Naive thymus-derived CD8-positive, alpha-beta T cell (primary cell): ENCODE data around the gene PRPH2. TPM values are rescaled to one million over a fixed set of nuclear protein-coding genes. Genes with fewer than 3 reads are reported as not detected.

Source experiments
- ATAC-seq, 2 donors: fragments of 150-1000 bp; cut with Tn5 transposase in 1 of 2; sonication (Bioruptor Pico), chemical (Tn5 transposase) in 1 of 2; 1 replicate in 1 of 2; 2 replicates in 1 of 2; pipeline ENCODE4 v1.10.0; 2021; ENCODE audit warnings: mild to moderate bottlenecking in 2 of 2, moderate library complexity in 2 of 2
- POLR2A ChIA-PET: fragments of 350-600 bp; sonication (Branson Sonifier 250); formaldehyde crosslinking; loops from one replicate; lab custom pipeline; 2021; ENCODE audit warnings: antibody characterized with exemption; lab: Charles Lee
- DNase-seq, 10 donors: peaks; one replicate each; pipeline versions ENCODE4 v3.0.0 to v3.0.0-alpha.2; 2020 to 2022
- H3K27ac Mint-ChIP-seq, 10 donors: one replicate each; pipeline ENCODE4 v1.8.0; 2020 to 2022; ENCODE audit warnings: mild to moderate bottlenecking in 10 of 10, mixed read lengths in 10 of 10, moderate library complexity in 4 of 10, inconsistent platforms in 1 of 10
- H3K27me3 Mint-ChIP-seq, 5 donors: one replicate each; pipeline ENCODE4 v1.8.0; 2021 to 2022; ENCODE audit warnings: mixed read lengths in 5 of 5
- H3K36me3 Mint-ChIP-seq, 3 donors: one replicate each; pipeline ENCODE4 v1.8.0; 2020 to 2022; ENCODE audit warnings: mixed read lengths in 3 of 3, mild to moderate bottlenecking in 2 of 3, inconsistent platforms in 1 of 3
- H3K4me1 Mint-ChIP-seq, 4 donors: one replicate each; pipeline ENCODE4 v1.8.0; 2021 to 2022; ENCODE audit warnings: mixed read lengths in 4 of 4
- H3K4me3 Mint-ChIP-seq, 10 donors: one replicate each; pipeline ENCODE4 v1.8.0; 2020 to 2022; ENCODE audit warnings: mild to moderate bottlenecking in 10 of 10, mixed read lengths in 10 of 10, moderate library complexity in 6 of 10, inconsistent platforms in 1 of 10
- H3K9me3 Mint-ChIP-seq, 9 donors: one replicate each; pipeline ENCODE4 v1.8.0; 2020 to 2022; ENCODE audit warnings: mixed read lengths in 9 of 9, mild to moderate bottlenecking in 3 of 9, inconsistent platforms in 1 of 9, moderate library complexity in 1 of 9
- polyA plus RNA-seq, 3 donors: library from polyadenylated mRNA; unstranded; fragments of 300-500 nt; fragmentation: Illumina TruSeq; gene quantifications; one replicate each; pipeline ENCODE4 v1.2.3, GENCODE V29; 2021
- total RNA-seq, 8 experiments: library from RNA in 2 of 8; stranded (reverse) in 2 of 8; gene quantifications; one replicate each; pipeline ENCODE4 v1.2.3 and lab custom pipeline; 2021 to 2026

The PRPH2 gene
- total and polyA plus RNA-seq, 5 experiments from 2014 or later = 0.08 to 0.33 TPM; not detected in 3

- H3K4me1 Mint-ChIP-seq = peaks cover 24 to 55% (median 39%) of the 10 kb centered on the region in 4 donors
- H3K4me3 Mint-ChIP-seq = no peak overlapping the region
- ATAC-seq (no peak), DNase-seq (no peak)
- H3K27me3 Mint-ChIP-seq = no peaks in the 10 kb centered on the region
- no peaks in the 10 kb centered on the region for H3K9me3 Mint-ChIP-seq
- H3K27ac Mint-ChIP-seq = peak overlapping the region in 1 of 10 donors; percentile 35
- POLR2A ChIA-PET = interaction anchor here (1.3 to 23.6 kb wide), 4 partner anchors 10 to 297 kb away, joined by 4 to 852 read pairs (median 405); partner anchors contain the start of genes BICRAL, CUL7 and TBCC
- peaks cover 0 to 27% (median 6%) of the 10 kb centered on the region in 3 donors for H3K36me3 Mint-ChIP-seq
These were observed 34.3 kb upstream of the PRPH2 start for GRCh38 chr6:42756722-42757121.

GRCh38 chr6:42754759-42755158 is 32.4 kb upstream of the PRPH2 start:
- no peak for DNase-seq
- POLR2A ChIA-PET = interaction anchor here (1.6 to 23.6 kb wide), 3 partner anchors 8 to 30 kb away, joined by 9 to 852 read pairs (median 803); partner anchors contain the start of genes BICRAL and TBCC
- Mint-ChIP-seq H3K4me1 (peaks cover 24 to 60% (median 47%) of the 10 kb centered on the region in 4 donors), H3K4me3 (no peak overlapping the region), H3K36me3 (peaks cover 0 to 21% (median 6%) of the 10 kb centered on the region in 3 donors), H3K27me3 (no peaks in the 10 kb centered on the region), H3K27ac (peak overlapping the region in 3 of 10 donors; percentile 21 to 66 (median 41)), H3K9me3 (no peaks in the 10 kb centered on the region)
- no peak for ATAC-seq

DNA sequence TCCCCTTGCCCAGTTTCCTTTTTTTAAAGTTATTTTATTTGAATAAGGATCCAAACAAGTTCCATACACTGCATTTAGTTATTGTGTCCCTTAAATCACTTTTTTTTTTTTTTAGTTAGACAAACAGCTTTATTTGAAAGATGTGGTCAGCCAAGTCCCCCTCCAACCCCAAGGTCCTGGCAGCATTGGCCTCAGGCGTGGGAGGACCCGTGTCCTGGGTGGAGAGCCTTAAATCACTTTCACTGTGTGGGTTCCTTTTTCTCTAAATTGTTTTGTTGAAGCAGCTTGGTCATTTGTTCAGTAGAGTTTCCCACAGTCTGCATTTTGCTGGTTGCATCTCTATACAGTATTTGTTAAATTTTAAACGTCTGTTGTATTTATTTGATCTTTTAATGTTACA is 28.7 kb upstream of the PRPH2 start:
- H3K4me3 Mint-ChIP-seq = no peak overlapping the region
- H3K9me3 Mint-ChIP-seq = peaks cover 0 to under 1% (median 0%) of the 10 kb centered on the region in 9 donors
- DNase-seq (no peak), ATAC-seq (no peak)
- H3K4me1 Mint-ChIP-seq = peaks cover 23 to 49% (median 44%) of the 10 kb centered on the region in 4 donors
- POLR2A ChIA-PET = interaction anchor here (0.7 to 18.3 kb wide), 3 partner anchors 15 to 366 kb away, joined by 3 to 852 read pairs (median 803); partner anchors contain the start of gene BICRAL
- H3K27ac Mint-ChIP-seq = peak overlapping the region in 2 of 10 donors; percentile 25 to 62
- no peaks in the 10 kb centered on the region for H3K27me3 Mint-ChIP-seq
- peaks cover 0 to 10% (median 3%) of the 10 kb centered on the region in 3 donors for H3K36me3 Mint-ChIP-seq

GRCh38 chr6:42748203-42748898 is 26.0 kb upstream of the PRPH2 start:
- peaks cover 5 to 11% (median 10%) of the 10 kb centered on the region in 3 donors for H3K36me3 Mint-ChIP-seq
- peaks cover 0 to 18% (median 3%) of the 10 kb centered on the region in 9 donors for H3K9me3 Mint-ChIP-seq
- no peak for ATAC-seq
- no peak for DNase-seq
- peak overlapping the region; percentile 64 to 100 (median 100) for H3K4me3 Mint-ChIP-seq
- H3K27ac Mint-ChIP-seq = peak overlapping the region in 9 of 10 donors; percentile 99 to 100 (median 100)
- POLR2A ChIA-PET = interaction anchor here (0.5 to 18.3 kb wide), 15 partner anchors 8 to 1506 kb away, joined by 3 to 852 read pairs (median 7); partner anchors contain the start of gene BICRAL
- H3K27me3 Mint-ChIP-seq = no peaks in the 10 kb centered on the region
- peaks cover 19 to 53% (median 46%) of the 10 kb centered on the region in 4 donors for H3K4me1 Mint-ChIP-seq

DNA sequence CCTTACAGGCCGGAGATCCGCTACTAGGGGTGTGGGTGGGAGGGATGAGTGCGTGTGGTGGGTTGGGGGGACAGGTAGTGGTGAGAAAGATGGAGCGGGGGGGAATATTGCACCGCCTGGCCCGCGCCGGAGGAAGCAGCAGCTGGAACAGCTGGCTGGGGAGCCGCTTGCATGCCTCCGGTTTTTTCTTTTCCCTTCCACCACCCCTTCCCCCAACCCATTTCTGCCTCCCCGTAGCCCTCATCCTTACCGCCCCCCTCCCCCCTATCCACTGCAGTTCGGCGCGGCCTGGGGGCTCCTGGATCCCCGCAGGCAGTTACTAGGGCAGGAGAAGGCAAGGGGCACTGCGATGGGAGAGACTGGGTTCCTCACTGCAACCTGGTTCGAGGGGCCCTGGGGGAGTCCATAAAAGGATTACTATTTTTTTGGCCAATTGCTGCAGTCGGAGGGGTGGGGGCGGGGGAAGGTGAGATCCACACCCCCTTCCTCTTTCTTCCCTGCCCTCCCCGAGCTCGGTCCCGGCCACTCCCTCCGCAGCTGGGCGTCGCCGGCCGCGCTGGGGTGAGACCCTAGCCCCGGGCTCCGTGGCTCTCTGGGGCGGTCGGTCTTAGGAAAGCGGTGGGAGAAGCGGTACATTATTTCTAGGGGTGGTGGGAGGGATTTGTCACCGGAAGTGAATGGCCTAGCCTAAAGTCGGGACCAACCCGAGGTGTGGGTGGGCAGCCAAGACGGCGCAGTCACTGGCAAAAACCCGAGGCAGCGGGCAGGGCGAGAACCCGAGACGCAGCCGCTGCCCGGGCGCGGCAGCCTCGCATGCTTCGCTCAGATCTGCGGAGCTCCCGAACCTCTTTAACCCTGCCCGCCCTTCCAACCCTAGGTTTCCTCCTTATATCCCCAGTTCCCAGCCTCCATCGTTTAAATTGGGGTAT is 24.3 kb upstream of the PRPH2 start:
- no peaks in the 10 kb centered on the region for H3K27me3 Mint-ChIP-seq
- POLR2A ChIA-PET = interaction anchor here (0.6 to 18.3 kb wide), 48 partner anchors 8 to 1500 kb away, joined by 3 to 852 read pairs (median 5); partner anchors contain the start of genes BICRAL, CNPY3, HSP90AB1 and KLC4
- peak overlapping the region; percentile 99 to 100 (median 100) for H3K27ac Mint-ChIP-seq
- H3K9me3 Mint-ChIP-seq = peaks cover 0 to 31% (median 11%) of the 10 kb centered on the region in 9 donors
- ATAC-seq = peak; percentile 47 to 53
- H3K4me1 Mint-ChIP-seq = peaks cover 14 to 51% (median 41%) of the 10 kb centered on the region in 4 donors
- DNase-seq = peak; percentile 66 to 92 (median 82)
- H3K4me3 Mint-ChIP-seq = peak overlapping the region; percentile 90 to 100 (median 100)
- peaks cover 8 to 14% (median 8%) of the 10 kb centered on the region in 3 donors for H3K36me3 Mint-ChIP-seq

GRCh38 chr6:42745640-42746462 is 23.5 kb upstream of the PRPH2 start, which contains the start of gene TBCC:
Gene TBCC (minus strand): TSS chr6:42746103. CDS start chr6:42746073, 30 bp downstream.
- H3K27ac Mint-ChIP-seq = peak within 1 kb of the TSS; percentile 99 to 100 (median 100)
- ATAC-seq (peak; percentile 70 to 75), DNase-seq (peak; percentile 81 to 98 (median 94))
- no peaks in the 10 kb centered on the region for H3K27me3 Mint-ChIP-seq
- H3K36me3 Mint-ChIP-seq = peaks cover 8 to 14% (median 8%) of the 10 kb centered on the region in 3 donors
- POLR2A ChIA-PET = interaction anchor here (0.6 to 18.3 kb wide), 50 partner anchors 9 to 1501 kb away, joined by 3 to 852 read pairs (median 4); partner anchors contain the start of genes BICRAL, CNPY3, HSP90AB1 and KLC4
- H3K4me3 Mint-ChIP-seq = peak within 1 kb of the TSS; percentile 90 to 100 (median 100)
- peaks cover 0 to 31% (median 11%) of the 10 kb centered on the region in 9 donors for H3K9me3 Mint-ChIP-seq
- peaks cover 14 to 45% (median 36%) of the 10 kb centered on the region in 4 donors for H3K4me1 Mint-ChIP-seq

- H3K4me1 Mint-ChIP-seq = peaks cover 14 to 45% (median 33%) of the 10 kb centered on the region in 4 donors
- ATAC-seq (no peak), DNase-seq (peak in 6 of 10 donors; percentile 7 to 66 (median 18))
- POLR2A ChIA-PET = interaction anchor here (0.6 to 18.3 kb wide), 35 partner anchors 8 to 1010 kb away, joined by 3 to 852 read pairs (median 5); partner anchors contain the start of genes BICRAL, CNPY3, KLC4 and KLHDC3
- peak overlapping the region; percentile 99 to 100 (median 100) for H3K27ac Mint-ChIP-seq
- no peaks in the 10 kb centered on the region for H3K27me3 Mint-ChIP-seq
- peaks cover 8 to 14% (median 8%) of the 10 kb centered on the region in 3 donors for H3K36me3 Mint-ChIP-seq
- peaks cover 0 to 31% (median 11%) of the 10 kb centered on the region in 9 donors for H3K9me3 Mint-ChIP-seq
- H3K4me3 Mint-ChIP-seq = peak overlapping the region; percentile 90 to 100 (median 100)
These were observed 22.8 kb upstream of the PRPH2 start for GRCh38 chr6:42745083-42745639.

DNA sequence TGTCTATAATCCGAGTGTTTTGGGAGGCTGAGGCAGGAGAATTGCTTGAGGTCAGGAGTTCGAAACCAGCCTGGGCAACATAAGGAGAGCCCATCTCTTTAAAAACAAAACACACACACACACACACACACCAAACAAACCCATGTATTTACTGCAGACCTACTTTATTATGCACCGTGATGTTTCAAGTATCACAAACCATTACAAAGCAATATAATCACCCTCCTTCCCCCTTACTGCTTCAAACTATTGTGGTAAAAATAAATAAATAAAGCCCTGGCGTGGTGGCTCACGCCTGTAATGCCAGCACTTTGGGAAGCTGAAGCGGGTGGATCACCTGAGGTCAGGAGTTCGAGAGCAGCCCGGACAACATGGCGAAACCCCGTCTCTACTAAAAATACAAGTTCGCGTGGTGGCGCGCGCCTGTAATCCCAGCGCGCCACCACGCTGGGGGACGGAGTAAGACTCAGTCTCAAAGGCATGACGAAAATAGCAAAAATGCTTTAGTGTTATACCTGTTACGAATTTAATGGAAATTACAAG is 22.0 kb upstream of the PRPH2 start:
- peaks cover 0 to 31% (median 11%) of the 10 kb centered on the region in 9 donors for H3K9me3 Mint-ChIP-seq
- peaks cover 14 to 45% (median 33%) of the 10 kb centered on the region in 4 donors for H3K4me1 Mint-ChIP-seq
- peaks cover 8 to 14% (median 8%) of the 10 kb centered on the region in 3 donors for H3K36me3 Mint-ChIP-seq
- POLR2A ChIA-PET = interaction anchor here (0.6 to 18.3 kb wide), 12 partner anchors 8 to 423 kb away, joined by 3 to 852 read pairs (median 7); partner anchors contain the start of genes BICRAL and RPL7L1
- peak overlapping the region in 7 of 10 donors; percentile 25 to 100 (median 99) for H3K27ac Mint-ChIP-seq
- DNase-seq (no peak), ATAC-seq (no peak)
- H3K27me3 Mint-ChIP-seq = no peaks in the 10 kb centered on the region
- H3K4me3 Mint-ChIP-seq = peak overlapping the region; percentile 90 to 100 (median 100)

GRCh38 chr6:42742116-42742894 is 19.9 kb upstream of the PRPH2 start:
- Mint-ChIP-seq H3K27me3 (no peaks in the 10 kb centered on the region), H3K27ac (peak overlapping the region in 6 of 10 donors; percentile 1 to 77 (median 54)), H3K36me3 (peaks cover 4 to 14% (median 8%) of the 10 kb centered on the region in 3 donors), H3K4me1 (peaks cover 4 to 24% (median 15%) of the 10 kb centered on the region in 4 donors), H3K4me3 (peak overlapping the region in 5 of 10 donors; percentile 34 to 50 (median 43)), H3K9me3 (peaks cover 0 to 31% (median 11%) of the 10 kb centered on the region in 9 donors)
- POLR2A ChIA-PET = interaction anchor here (0.6 to 18.3 kb wide), 7 partner anchors 13 to 446 kb away, joined by 3 to 852 read pairs (median 3); partner anchors contain the start of gene BICRAL
- DNase-seq (no peak), ATAC-seq (no peak)
